ENCODE results near the gene DIAPH2.

GRCh38 chrX:97636473-97637140, 952.0 kb downstream of the DIAPH2 start:
- no peak for TF ChIP-seq CTCF (conservative IDR thresholded peaks at IDR 0.05 in 1 of 2, IDR thresholded peaks at IDR 0.05 in 1 of 2; ENCODE audit: low read depth in 1 of 2, low read length in 2 of 2)
- TF ChIP-seq EZH2 (IDR thresholded peaks at IDR 0.05; ENCODE audit: low read length, missing control alignments), result no peak

Data from fibroblast of lung (primary cell).